ENCODE measurements around the gene GRXCR2. TPM values are rescaled to one million over a fixed set of nuclear protein-coding genes. Genes with fewer than 3 reads are reported as not detected.
A peak's percentile ranks its signal among the peaks of the same experiment; 100 is the strongest.

Gene GRXCR2
- total and polyA plus RNA-seq, 2 of the 13 experiments (the other 11 are each of a cell fraction or from before 2014, with no cell fraction given), result not detected

GRCh38 chr5:145830594-145830993 is 42.2 kb downstream of the GRXCR2 start:
- Histone ChIP-seq H2AFZ (ENCODE audit: low read length) (no peak overlapping the region), H3K4me1 (ENCODE audit: insufficient read depth, low read length) (peaks cover 66% of the 10 kb centered on the region), H3K27ac (ENCODE audit: extremely low read length, insufficient read depth, low read length) (no peak overlapping the region), H3K4me3 (replicated peaks in 1 of 3; ENCODE audit: insufficient read depth in 1 of 3, low read depth in 2 of 3, low read length in 3 of 3) (no peak overlapping the region), H3K9ac (ENCODE audit: insufficient read depth, low read depth, low read length) (no peak overlapping the region), H3K9me3 (ENCODE audit: low read length) (no peaks in the 10 kb centered on the region), H3K79me2 (ENCODE audit: insufficient read depth, low read length) (peaks cover 20% of the 10 kb centered on the region), H3K36me3 (replicated peaks in 1 of 2; ENCODE audit: control insufficient read depth in 1 of 2, insufficient read depth in 2 of 2, low read length in 2 of 2) (no peaks in the 10 kb centered on the region), H3K27me3 (ENCODE audit: control insufficient read depth in 1 of 2, insufficient read depth in 2 of 2, low read length in 2 of 2) (no peaks in the 10 kb centered on the region; a peak in 1 of 5 replicates), H3K4me2 (ENCODE audit: low read depth, low read length) (0 out of 2 replicates have a peak overlapping the region, but pooled peaks have one; percentile 4), H4K20me1 (ENCODE audit: insufficient read depth, low read length) (no peaks in the 10 kb centered on the region; the same call in 1 of the 2 replicates)
- FAIRE-seq, result no peak
- ChIA-PET CTCF (ENCODE audit: low intra/inter-chr PET ratio, low total read pairs) (no interaction called here), POLR2A (no interaction called here)
- in situ Hi-C loops (cut with HindIII; ENCODE audit: extremely low pct_ligation_motif_present, low pct_unique_long_range_greater_than_20kb), result loop anchor here (10.0 kb wide), 1 partner anchor 224 kb away; no protein-coding TSS in a partner anchor
- ATAC-seq, result no peak
- intact Hi-C loops (cut with micrococcal nuclease; ENCODE audit: unreplicated experiment), result loop anchor here (2.0 kb wide), 1 partner anchor 148 kb away; no protein-coding TSS in a partner anchor
- peak; percentile 49 for DNase-seq (ENCODE audit: low spot score)
- 15% methylated on average over 1 of the region's 1 CpG for WGBS (ENCODE audit: low lambda C conversion rate)
- BruUV-seq (replicated peaks), result no TSS peak
- no peak for TF ChIP-seq SOX13 (IDR thresholded peaks at IDR 0.05)
- peak in 1 of 2 experiments; percentile 65; a peak in 1 of 4 replicates for TF ChIP-seq SOX13 (CRISPR knock-in tag; conservative IDR thresholded peaks at IDR 0.05 in 1 of 2, IDR thresholded peaks at IDR 0.05 in 1 of 2)
- no peak for TF ChIP-seq YY1 (IDR thresholded peaks at IDR 0.05; ENCODE audit: insufficient read depth, insufficient replicate concordance, low read depth, low read length)
- TF ChIP-seq ZNF564 (CRISPR knock-in tag; IDR thresholded peaks at IDR 0.05), result no peak
- 0 out of 2 replicates have a peak, but pooled peaks have one; percentile 24 for TF ChIP-seq HDAC2 (CRISPR knock-in tag; IDR thresholded peaks at IDR 0.05)
- peak; percentile 38; the same call in 1 of the 2 replicates for TF ChIP-seq RARA (CRISPR knock-in tag; IDR thresholded peaks at IDR 0.05)
- TF ChIP-seq JDP2 (CRISPR knock-in tag; IDR thresholded peaks at IDR 0.05; ENCODE audit: borderline replicate concordance), result no peak
- no peak for TF ChIP-seq MXD3 (CRISPR knock-in tag; IDR thresholded peaks at IDR 0.05)
- no peak for TF ChIP-seq ZIK1 (CRISPR knock-in tag; IDR thresholded peaks at IDR 0.05; ENCODE audit: borderline replicate concordance, low read depth)
- TF ChIP-seq ARID5B (CRISPR knock-in tag; IDR thresholded peaks at IDR 0.05), result peak; percentile 74
- TF ChIP-seq ZNF766 (CRISPR knock-in tag; IDR thresholded peaks at IDR 0.05; ENCODE audit: borderline replicate concordance), result no peak
- TF ChIP-seq PITX1 (CRISPR knock-in tag; IDR thresholded peaks at IDR 0.05), result no peak
- no peak for TF ChIP-seq ZNF740 (CRISPR knock-in tag; IDR thresholded peaks at IDR 0.05)
- TF ChIP-seq PRPF4 (IDR thresholded peaks at IDR 0.05; ENCODE audit: low read depth, low read length, poor library complexity, severe bottlenecking), result no peak
- TF ChIP-seq HOXA9 (CRISPR knock-in tag; IDR thresholded peaks at IDR 0.05; ENCODE audit: borderline replicate concordance), result no peak
- TF ChIP-seq ZBTB42 (CRISPR knock-in tag; IDR thresholded peaks at IDR 0.05), result no peak
- peak; percentile 32; the same call in 1 of the 2 replicates for TF ChIP-seq CEBPB (IDR thresholded peaks at IDR 0.05; ENCODE audit: borderline replicate concordance, low read depth, low read length)
- 0 out of 2 replicates have a peak, but pooled peaks have one; percentile 28 for TF ChIP-seq CREM (IDR thresholded peaks at IDR 0.05)
- TF ChIP-seq CREM (CRISPR knock-in tag; IDR thresholded peaks at IDR 0.05), result no peak
- peak; percentile 54; the same call in 1 of the 2 replicates for TF ChIP-seq HMG20A (CRISPR knock-in tag; IDR thresholded peaks at IDR 0.05; ENCODE audit: borderline replicate concordance)
- TF ChIP-seq BRD4 (CRISPR knock-in tag; IDR thresholded peaks at IDR 0.05), result no peak
- 0 out of 2 replicates have a peak, but pooled peaks have one; percentile 44 for TF ChIP-seq SOX5 (CRISPR knock-in tag; IDR thresholded peaks at IDR 0.05; ENCODE audit: borderline replicate concordance)
- peak; percentile 99 for TF ChIP-seq BCL6 (CRISPR knock-in tag; IDR thresholded peaks at IDR 0.05)
- TF ChIP-seq GATAD2A (CRISPR knock-in tag; IDR thresholded peaks at IDR 0.05), result peak; percentile 46
